NCI-H1417 (cell line): Measurements from ENCODE around the gene VWA8.
"Not testable (repeated sequence)": the region's sequence is repeated elsewhere in the genome, so short reads cannot be mapped to it uniquely, and the experiment has no call there.

ENCODE experiments used
- DNase-seq, 3 experiments: peaks; one replicate each; lab custom pipeline; 2025; lab: John Stamatoyannopoulos, UW

Gene VWA8

DNA sequence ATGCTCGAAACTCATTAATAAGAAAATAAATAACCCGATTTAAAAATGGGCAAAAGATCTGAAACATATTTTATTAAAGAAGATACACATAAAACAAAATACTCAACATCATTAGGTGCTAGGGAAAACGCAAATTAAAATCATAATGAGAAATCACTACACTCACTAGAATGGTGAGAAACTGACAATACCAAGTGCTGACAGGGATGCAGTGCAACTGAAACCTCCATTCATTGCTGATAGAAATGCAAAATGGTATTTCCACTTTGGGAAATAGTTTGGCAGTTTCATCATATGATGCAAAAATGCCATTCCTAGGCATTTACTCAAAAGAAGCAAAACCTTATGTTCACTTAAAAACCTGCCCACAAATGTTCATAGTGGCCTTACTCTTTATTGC lies 278.1 kb downstream of the VWA8 start:
- no peak for DNase-seq

DNA sequence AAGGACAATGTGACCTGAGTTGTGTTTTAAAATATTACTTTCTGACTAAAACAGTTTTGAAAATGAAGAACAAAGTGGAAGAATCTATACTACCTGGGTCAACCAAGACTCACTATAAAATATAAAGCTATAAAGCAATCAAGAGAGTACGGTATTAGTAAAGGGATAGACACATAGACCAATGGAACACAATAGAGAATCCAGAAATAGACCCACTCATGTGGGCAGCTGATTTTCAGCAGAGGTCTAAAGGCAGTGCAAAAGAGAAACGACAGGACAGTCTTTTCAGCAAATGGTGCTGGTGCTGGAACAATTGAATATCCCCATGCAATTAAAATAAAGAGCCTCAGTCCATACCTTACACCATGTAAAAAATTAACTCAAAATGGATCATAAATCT lies 278.9 kb downstream of the VWA8 start:
- no peak for DNase-seq

DNA sequence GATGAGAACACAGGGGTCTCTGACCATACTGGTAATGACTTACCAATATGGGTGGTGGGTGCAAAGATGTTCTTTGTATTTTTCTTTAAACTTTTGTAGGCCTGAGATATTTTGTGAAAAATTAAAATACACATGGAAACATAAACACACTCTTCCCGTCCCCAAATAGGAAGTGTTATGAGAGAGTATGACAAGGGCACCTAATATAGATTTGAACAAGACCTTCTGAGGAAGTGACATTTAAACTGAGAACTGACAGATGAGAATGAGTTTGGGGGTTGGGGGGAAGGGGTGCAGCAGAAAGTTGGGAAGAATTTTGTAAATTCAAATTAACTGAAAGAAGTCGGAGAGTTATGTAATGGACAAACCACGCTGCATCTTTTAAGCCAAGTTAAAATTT lies 279.3 kb downstream of the VWA8 start:
- DNase-seq, result no peak

DNA sequence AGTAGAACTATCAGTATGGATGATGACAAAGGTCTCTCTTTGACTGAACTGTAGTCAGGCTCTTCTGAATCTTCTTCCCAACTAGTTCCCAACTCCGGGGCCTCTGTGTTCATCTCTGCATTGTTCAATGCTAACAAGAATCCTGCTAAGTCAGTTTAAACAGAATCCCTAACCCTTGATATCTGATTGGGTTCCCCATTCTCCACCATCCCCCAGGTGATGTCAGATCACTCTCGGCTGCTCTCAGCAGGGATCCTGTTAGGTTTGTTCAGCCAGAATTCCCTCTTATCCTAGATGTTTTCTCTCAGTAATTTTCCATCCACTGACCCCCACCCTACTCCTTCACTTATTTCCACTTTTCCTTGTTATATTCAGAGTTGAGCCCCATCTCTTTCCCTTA lies 280.0 kb downstream of the VWA8 start:
- DNase-seq, result no peak

DNA sequence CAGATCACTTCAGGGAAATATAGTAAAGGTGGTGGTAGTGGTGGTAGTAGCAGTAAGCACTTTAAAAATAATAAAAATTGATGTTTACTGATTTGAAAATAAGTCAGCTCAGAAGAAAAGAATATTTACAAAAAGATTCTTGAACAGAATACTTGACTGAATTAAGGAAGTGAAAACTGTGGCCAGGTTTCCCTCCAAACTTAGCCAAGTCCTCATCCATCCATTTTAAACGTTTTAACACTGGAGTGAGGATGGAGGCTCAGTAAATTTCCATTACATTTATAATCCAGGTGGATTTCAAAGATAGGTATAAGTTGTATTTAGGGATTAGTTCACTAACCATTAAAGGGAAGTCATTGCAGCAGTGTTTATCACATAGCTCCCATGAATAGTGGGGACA lies 282.1 kb downstream of the VWA8 start:
- no peak for DNase-seq

DNA sequence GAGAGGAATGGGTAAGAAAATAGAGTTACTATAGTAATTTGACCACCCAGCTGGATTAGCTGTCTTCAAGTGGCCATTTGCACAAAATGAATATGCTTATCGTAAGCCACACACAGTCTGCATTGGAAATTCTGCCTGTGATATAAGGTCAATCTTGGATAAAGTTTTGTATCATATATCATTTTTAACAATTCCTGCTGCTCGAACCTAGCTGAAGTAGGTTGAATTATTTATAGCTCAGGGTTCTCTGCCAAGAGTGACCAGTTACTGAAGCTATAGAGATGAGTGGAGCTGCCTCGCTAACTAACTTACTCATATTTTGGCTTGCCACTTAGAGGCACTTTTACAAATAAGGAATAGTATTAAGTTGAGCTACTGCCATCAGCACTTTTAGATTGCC lies 282.7 kb downstream of the VWA8 start:
- DNase-seq, result no peak

DNA sequence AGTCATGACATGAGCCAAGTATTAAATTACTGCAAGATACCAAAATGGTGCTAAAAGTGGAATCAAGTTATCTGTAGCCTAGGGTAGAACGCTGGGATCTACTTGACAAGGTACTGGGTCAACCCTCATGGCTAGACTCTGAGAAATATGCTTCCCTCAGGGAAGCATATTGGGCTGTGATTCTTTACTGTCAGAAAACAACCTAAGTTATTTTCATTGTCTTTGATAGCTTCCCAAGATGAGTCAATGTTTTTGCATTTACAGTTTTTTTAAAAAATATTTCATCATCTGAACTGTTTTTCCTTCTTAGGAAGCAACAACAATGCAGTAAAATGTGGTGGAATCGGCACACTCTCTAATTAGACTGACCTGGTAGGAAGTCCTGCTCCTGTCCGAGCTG lies 285.6 kb downstream of the VWA8 start:
- no peak for DNase-seq

DNA sequence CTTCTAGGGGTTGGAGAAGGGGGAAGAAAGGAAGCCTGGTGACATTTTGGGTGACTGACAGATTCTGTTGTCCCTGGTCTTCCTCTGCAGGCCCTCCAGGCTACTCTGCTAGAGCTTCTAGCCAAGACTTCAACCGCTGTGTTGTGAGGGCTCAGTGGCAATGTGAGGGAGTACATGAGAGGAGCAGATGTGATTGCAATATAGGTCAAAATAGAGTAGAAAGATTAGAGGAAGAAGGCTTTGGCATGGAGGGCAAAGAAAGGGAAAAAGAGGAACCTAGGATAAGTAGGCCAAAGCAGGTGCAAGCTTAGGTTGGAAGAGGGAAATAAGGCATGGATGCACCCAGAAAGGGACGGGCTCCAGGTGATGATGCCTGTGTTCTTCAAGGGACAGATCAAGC lies 286.7 kb downstream of the VWA8 start:
- DNase-seq, result no peak

DNA sequence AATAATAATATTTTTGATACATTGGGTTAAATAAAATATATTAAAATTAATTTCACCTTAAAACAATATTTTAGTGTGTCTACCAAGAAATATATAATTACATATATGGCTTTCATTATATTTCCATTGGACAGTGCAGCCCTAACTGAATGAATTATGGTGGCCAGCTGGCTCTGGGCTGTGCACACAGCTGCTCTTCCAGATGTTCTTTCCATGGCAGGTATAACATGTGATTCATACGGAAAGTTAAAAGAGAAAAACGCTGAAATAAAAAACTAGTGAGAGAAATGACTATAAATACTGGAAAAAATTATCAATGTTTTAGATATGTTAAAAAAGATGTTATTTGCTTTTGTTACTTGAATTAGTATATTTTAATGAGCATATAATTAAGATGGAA lies 287.3 kb downstream of the VWA8 start:
- DNase-seq, result no peak

DNA sequence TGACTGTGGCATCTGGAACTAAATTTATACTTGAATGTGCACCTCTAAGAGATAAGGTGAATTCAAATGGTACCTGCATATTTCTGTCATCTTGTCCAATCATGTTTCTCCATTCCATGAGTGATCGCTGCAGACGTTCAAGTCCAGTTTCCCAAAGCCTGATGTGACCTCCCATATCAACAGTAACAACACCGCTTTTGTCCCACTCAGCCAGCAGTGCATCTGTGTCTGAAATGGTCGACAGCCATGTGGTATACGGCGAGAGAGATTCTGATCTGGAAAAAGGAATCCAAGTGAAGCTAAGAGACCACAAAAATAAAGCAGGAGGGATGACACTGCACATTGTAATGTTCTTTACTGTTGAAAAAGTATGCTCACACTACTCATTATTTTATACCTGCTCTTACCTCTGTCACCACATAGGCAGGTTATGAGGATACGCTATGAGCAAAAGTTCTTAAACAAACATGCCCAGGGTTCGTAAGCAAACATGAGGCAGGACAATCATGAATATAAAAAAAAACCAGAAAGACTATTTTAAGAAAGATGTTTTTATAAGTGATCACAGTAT lies 290.0 kb downstream of the VWA8 start:
- no peak for DNase-seq

DNA sequence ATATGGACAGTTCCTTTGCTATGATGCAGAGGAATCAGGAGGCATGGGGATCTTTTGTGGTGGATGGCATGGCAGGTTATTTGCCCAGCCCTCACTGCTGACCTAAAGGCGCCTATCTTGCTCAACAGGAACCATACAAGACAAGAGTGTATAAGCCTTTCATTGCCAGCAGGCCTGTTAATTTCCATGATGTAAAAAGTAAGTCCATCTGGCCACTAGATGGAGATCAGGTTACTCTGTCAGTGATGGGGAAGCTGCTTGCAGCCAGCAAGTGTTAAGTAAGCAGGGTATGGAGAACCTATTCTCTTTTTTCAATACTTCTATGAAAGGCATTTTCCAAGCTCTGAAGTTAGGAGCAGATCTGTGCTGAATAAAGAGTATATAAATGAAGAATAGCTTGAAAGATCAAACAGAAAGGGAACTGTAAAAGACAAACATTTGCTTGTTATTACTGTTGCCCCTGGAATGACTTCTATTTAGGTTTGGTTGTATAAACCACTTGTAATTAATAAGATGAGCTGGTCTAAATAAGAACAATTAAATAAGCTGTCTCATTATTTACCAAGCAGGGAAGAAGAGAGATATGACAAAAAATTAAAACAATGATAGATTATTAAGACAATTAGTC lies 292.7 kb downstream of the VWA8 start:
- DNase-seq, result peak; percentile 47 to 88 (median 81)

DNA sequence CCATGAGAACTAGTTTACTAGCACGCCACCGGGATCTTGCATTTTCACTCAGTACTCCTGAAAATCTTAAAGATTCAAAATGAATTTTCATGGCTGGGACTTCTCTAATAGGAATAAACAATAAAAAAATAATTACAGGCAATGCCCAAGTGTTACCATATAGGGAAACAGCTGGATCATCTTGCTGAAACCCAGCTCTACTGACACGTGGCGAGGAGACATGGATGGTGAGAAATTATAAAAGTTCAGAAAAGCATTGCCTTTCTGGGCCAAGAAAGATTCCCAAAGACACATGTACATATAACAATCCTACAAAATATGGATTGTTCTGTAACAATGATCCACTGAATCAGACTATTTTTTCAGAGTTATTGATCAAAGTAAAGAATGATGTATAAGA lies 294.3 kb downstream of the VWA8 start:
- DNase-seq, result no peak

DNA sequence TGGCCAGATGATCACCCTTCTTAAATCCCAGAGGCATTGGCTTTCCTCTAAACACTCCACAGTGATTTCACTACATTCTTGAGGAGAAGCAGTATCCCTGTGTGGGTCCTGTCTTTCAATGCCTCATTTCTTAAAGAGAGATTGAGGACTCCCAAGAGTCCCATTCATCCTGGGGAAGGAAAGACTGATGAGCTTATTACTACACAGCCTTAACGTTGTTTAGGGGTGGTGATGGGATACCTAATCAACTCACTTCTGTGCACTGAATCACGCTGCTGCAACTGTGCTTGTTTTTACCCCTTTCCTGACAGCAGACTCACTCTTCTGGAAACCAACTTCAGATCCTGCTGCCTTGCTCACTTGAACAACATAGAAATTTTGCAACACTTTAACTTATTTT lies 300.5 kb downstream of the VWA8 start:
- no peak for DNase-seq

DNA sequence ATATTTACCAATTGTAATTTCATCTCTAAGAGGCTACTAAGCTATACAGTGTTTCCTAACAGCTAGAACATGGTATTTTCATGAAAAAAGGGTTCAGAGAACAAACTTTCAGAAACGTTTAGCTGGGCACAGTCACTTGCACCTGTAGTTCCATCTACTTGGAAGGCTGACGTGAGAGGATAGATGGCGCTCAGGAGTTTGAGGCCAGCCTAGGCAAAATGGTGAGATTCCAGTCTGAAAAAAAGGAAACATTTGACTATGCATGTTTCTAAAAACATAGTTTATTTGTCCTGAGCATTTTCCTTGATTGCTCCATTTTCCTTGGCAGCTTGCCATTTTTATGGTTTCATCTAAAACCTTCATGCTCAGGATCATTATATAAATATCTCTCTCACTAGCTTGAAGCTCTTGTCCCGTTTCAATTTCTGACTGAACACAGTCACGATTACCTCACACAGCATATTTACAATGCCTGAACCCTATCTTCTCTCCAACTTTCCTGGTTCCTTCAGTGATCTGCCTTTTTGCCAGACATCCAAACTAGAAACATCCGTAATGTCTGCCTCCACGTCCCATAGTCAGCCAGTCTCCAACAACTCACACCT lies 302.8 kb downstream of the VWA8 start:
- no peak for DNase-seq

DNA sequence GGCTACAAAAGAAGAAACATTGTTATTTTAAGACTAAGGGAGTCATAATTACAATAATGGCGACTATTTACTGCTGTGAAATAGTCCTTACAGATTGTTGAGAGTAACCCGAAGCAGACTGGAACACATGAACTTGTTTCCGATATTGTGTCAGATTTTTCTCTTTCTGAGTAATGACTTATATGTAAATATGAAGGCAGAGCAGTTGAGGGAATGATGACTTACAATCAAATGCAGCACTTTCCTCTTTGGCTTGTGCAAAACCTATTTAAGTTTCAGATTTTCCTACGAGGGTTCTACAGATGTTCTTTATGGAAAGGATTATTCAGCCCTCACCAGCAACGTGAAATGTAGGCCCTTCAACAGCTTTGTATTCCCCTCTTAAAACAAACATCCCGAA lies 304.9 kb downstream of the VWA8 start:
- no peak for DNase-seq

DNA sequence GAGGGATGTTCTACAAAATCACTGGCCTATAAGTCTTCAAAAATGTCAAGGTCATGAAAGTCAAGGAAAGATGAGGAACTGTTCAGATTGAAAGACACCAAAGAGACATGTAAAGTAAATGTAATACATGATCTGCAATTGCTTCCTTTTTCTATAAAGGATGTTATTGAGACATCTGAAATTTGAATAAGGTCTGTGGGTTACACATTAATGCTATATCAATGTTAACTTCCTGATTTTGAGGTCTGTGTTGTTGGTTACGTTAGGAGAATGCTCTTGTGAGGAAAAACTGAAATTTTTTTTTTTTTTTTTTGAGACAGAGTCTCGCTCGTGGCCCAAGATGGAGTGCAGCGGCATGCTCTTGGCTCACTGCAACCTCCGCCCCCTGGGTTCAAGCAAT lies 306.1 kb downstream of the VWA8 start:
- DNase-seq, result no peak

DNA sequence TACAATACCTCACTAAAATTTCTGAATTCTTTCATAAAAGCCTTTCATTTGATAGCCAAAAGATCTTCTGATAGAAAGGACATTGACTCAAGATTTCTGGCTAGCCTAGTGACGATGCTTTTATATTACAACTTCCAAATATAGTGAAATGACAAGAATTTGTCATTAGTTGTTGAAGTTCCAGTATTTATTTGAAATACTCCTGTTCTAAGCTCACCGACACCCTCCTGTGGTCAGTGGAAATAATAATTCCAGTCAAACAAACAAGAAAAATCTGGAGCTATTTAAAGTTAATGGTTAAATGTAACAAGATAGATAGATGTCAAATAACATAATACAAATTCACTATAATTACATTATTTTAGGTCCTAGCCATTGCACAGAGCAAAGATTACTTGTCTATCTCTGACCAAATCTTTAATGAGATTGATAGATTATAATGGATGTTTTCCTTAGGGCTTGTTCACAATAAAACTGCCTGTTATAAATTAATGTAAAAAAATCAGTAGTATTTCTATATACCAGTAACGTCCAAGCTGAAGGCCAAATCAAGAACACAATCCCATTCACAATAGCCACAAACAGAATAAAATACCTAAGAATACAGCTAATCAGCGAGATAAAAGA lies 308.1 kb downstream of the VWA8 start:
- DNase-seq, result peak; percentile 5 to 65 (median 11)

DNA sequence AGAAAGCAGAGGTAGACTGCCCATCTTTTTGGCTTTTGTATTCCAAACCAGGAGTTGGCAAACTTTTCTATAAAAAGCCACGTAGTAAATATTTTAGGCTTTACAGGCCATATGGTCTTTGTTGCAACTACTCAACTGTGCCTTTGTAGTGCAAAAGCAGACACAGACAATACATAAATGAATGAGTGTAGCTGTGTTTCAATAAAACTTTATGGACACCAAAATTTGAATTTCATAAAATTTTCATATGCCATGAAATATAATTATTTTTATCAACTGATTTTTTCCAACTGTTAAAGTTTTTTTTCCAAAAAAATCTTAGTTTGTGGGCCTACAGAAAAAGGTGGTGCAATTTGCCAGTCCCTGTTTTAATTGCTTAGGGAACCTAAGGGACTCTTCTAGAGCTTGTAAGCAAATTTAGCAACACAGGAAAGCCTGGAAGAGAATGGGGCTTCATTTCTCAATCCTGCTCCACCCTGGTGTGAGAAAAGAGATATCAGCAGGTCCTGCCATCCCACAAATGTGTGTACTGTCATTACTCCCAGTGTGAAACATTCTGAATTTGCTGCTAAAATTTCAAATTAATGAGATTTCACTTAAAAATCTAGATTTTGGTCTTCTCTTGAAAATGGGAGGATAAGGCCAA lies 309.4 kb downstream of the VWA8 start:
- no peak for DNase-seq

DNA sequence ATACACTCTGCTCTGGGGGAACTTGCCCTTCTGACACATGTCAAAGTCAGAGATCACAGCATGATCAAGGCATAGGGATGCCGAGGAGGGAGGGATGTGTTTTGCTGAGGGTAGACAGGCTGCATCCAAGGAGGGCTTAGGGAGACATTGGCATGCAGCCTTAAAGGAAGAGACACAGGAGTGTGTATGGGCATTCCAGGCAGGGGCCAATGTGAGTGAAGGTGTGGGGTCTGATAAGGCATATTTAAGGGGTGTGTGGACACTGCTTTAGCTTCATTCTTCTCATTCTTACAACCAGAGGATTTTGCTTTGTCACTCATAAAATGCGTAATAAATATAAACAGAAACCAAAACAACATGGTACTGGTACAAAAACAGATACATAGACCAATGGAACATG lies 310.2 kb downstream of the VWA8 start:
- DNase-seq, result no peak

DNA sequence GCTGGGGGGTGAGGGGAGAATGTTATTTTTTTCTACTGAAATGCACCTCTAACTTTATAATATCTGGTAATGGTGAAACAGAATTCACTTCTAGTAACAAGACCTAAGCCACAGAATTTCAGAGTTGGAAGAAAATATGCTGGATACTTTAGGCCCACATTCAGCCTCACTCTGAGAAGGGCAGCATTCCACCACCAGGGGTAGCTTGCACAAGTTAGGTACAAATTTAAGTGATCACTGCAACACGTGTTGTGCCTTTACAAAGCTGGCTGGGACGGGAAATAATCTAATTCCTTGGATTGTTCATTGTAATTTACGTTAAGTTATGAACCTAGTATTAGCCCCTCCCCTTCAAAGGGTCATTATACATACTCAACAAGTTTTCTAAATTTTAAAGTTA lies 311.2 kb downstream of the VWA8 start:
- no peak for DNase-seq

DNA sequence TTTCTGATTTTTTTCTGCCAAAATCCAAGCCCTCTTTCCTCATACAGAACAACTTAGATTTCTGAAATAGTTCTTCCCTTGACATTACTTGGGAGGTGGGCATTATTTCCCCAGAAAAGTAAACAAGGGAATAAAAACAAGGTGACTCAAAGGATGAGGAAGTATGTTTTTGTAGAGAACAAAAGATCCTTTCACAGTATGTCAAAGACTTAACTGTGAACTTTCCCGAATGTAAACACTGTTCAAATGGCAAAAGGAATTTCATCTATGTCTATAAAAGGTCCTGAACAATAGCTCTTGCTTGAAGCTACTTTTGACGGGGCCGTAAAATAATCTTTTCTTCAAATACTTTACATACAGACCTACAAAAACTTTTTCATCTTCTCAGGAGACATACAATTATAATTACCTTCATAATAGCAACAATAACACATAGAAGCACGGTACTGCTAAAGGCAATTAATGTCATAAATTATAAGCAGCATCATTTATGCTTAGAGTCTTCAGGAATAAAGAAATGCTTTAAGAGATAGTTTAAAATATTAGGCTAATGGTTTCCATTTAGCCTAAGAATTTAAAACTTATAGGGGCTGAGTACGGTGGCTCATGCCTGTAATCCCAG lies 312.5 kb downstream of the VWA8 start:
- DNase-seq, result no peak

DNA sequence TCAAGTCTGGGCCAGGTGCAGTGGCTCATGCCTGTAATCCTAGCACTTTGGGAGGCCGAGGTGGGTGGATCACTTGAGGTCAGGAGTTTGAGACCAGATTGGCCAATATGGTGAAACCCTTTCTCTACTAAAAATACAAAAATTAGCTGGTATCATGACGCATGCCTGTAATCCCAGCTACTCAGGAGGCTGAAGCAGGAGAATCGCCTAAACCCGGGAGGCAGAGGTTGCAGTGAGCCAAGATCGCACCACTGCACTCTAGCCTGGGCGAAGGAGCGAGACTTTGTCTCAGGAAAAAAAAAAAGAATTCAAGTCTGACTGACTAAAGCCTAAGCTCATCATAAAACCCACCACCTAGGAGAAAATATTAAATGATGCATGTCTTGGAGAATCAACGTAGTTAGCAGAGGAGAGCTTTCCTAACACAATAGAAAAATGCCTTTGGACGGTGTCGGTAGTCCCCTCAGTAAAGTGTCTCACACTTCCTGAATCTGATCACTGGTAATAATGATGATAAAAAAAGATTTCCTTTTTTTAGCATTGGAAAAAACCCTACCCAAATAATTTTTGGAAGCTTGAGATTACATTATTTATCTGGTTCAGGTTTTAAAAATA lies 313.1 kb downstream of the VWA8 start:
- DNase-seq, result not testable (repeated sequence)
